HL-60 (cell line): ENCODE results near the gene HLA-DRA.

Source experiments
- GABPA ChIP-seq: IDR thresholded peaks from 2 replicates; pipeline ENCODE4 v1.6.1; 2012; ENCODE audit warnings: low read depth
- POLR2AphosphoS5 ChIP-seq: IDR thresholded peaks from 2 replicates; pipeline ENCODE4 v1.6.1; 2012; ENCODE audit warnings: low read depth
- TF ChIP-seq, protein P1 (sequence below): IDR thresholded peaks from one replicate; pipeline ENCODE4 v1.5.1; 2011; ENCODE audit warnings: low read length, control low read depth, inconsistent platforms; ENCODE audit not compliant: insufficient read depth
- TF ChIP-seq, protein P2 (sequence below): IDR thresholded peaks from 2 replicates; pipeline ENCODE4 v1.6.1; 2012; ENCODE audit warnings: low read depth; ENCODE audit not compliant: insufficient replicate concordance

DNA sequence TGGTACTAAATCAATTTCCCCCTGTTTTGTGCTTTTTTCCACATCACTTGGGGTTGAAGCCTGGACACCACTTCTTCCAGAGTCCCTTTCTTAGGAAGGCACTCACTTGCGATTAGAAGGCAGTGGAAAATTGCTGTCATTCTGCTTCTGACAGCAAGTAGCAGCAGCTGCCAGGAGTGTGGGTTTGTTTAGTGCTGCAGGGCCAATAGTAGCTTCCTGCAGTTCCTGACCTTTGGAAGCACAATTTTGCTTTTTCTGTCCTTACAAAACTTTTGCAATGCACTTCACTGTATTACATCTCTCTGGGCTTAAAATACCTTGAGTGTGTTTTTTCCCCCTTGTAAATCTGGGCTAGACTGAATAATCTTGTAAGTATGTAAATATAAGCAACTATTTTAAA is 12.5 kb upstream of the HLA-DRA start:
- TF ChIP-seq, protein P1, sequence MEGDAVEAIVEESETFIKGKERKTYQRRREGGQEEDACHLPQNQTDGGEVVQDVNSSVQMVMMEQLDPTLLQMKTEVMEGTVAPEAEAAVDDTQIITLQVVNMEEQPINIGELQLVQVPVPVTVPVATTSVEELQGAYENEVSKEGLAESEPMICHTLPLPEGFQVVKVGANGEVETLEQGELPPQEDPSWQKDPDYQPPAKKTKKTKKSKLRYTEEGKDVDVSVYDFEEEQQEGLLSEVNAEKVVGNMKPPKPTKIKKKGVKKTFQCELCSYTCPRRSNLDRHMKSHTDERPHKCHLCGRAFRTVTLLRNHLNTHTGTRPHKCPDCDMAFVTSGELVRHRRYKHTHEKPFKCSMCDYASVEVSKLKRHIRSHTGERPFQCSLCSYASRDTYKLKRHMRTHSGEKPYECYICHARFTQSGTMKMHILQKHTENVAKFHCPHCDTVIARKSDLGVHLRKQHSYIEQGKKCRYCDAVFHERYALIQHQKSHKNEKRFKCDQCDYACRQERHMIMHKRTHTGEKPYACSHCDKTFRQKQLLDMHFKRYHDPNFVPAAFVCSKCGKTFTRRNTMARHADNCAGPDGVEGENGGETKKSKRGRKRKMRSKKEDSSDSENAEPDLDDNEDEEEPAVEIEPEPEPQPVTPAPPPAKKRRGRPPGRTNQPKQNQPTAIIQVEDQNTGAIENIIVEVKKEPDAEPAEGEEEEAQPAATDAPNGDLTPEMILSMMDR, result no peak
- TF ChIP-seq, protein P2, sequence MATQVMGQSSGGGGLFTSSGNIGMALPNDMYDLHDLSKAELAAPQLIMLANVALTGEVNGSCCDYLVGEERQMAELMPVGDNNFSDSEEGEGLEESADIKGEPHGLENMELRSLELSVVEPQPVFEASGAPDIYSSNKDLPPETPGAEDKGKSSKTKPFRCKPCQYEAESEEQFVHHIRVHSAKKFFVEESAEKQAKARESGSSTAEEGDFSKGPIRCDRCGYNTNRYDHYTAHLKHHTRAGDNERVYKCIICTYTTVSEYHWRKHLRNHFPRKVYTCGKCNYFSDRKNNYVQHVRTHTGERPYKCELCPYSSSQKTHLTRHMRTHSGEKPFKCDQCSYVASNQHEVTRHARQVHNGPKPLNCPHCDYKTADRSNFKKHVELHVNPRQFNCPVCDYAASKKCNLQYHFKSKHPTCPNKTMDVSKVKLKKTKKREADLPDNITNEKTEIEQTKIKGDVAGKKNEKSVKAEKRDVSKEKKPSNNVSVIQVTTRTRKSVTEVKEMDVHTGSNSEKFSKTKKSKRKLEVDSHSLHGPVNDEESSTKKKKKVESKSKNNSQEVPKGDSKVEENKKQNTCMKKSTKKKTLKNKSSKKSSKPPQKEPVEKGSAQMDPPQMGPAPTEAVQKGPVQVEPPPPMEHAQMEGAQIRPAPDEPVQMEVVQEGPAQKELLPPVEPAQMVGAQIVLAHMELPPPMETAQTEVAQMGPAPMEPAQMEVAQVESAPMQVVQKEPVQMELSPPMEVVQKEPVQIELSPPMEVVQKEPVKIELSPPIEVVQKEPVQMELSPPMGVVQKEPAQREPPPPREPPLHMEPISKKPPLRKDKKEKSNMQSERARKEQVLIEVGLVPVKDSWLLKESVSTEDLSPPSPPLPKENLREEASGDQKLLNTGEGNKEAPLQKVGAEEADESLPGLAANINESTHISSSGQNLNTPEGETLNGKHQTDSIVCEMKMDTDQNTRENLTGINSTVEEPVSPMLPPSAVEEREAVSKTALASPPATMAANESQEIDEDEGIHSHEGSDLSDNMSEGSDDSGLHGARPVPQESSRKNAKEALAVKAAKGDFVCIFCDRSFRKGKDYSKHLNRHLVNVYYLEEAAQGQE, result no peak
- no peak for TF ChIP-seq GABPA
- TF ChIP-seq POLR2AphosphoS5, result no peak
